GM18499 (cell line): ENCODE data around the gene LRP1.

Experiments
- ATAC-seq: cut with Tn5 transposase; IDR thresholded peaks from one replicate; pipeline ENCODE4 v1.9.1; 2021; ENCODE audit warnings: moderate number of reproducible peaks; ENCODE audit not compliant: insufficient read depth, unreplicated experiment

LRP1 gene

DNA sequence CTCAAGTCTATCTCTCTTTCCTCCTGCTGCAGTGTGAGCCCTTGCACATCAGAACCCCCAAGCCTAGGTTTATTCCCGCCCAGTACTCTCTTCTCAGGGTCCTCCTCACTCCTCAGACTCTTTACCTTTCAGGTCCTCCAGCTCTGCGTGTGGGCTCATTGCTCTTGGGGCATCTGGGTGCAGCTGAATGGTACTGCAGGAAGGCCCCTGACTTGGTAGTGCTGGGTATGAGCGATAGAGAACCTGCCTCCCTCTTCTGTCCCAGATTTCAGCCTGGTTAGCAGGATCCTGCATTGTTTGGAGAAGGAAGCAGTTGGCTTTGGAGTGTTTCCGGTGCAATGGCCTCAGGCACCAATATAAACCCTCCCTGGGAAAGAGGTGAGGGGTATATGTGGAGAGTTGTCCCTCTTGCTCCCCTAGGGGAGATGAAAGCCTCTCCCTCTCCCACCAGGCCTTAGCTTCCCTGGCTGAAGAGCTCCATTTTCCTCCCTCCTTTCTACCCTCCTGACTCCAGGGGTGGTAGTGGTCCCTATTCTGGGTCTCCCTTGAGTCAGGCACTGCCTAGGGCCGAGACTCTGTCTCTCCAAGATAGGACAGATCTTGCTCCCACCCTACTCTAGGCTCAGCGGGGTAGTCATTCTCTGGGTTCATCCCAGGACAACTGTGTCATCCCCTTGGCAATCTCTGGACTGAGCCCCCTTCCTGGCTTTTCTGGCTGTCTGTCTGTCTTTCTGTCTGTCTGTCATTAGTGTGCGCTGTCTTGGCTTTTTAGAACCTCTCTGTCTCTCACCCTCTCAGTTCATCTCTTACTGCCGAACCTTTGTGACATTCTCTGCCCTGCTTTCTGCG, 3.8 kb downstream of the LRP1 start:
- ATAC-seq: no peak

DNA sequence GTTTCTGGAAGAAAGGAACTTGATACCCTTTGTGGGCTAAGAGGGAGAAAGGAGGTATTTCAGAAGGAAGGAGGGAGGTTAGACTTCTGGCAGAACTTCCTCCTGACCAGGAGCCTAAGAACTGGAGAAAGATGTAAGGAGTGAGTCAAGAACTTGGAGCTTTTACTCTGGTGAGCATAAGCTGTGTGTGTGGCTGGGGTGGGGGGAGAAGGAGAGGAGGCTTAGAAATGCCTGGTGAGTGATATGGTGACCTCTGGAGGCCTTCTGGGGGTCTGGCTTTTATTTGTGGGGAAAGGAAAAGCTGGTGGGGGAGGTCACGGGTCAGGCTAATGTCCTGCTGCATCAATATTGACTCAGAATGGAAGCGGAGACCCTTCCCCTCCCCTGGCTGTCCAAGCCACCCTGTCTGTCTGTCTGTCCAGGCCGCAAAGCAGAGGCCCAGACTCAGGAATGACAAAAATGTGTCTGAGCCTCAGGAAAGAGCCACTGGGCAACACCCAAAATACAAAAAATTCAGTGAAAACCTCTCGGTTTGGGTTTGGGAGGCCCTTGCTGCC, 4.8 kb downstream of the LRP1 start:
- no peak for ATAC-seq

DNA sequence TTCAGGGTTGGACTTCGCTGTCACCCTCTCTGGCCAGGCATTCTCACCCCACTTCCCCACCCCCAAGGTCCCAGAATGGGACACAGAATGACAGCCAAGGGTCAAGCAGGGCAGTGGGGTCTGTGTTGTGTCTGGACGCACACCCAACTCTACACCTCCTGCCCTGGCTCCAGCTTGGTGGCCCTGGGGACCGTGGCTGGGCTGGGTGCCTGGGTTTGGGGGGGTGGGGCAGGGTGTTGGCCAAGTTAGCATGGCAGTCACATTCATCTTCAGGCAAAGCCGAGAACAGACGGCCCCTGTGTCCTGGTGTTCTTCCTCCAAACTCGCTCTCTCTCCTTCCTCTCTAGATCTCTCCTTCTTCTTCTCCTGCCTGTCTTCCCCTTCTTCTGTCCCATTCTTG, 5.6 kb downstream of the LRP1 start:
- ATAC-seq: no peak

DNA sequence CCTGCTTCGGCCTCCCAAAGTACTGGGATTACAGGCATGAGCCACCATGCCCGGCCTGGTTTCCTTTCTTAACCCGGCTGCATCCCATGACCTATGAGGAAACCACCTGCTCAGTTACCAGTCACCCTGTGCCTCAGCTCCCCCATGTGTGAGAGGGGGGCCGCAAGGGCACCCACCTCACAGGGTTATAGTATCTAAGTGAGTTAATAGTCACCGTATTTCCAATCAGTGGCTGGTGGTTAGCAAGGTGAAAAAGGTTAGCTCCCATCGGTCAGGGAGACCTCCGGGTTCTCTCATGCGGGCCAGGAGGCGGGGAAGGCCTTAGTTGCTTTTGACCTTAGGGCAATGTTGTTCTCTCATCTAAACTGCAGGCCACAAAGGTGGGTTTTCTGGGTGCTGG, 6.7 kb downstream of the LRP1 start:
- no peak for ATAC-seq

DNA sequence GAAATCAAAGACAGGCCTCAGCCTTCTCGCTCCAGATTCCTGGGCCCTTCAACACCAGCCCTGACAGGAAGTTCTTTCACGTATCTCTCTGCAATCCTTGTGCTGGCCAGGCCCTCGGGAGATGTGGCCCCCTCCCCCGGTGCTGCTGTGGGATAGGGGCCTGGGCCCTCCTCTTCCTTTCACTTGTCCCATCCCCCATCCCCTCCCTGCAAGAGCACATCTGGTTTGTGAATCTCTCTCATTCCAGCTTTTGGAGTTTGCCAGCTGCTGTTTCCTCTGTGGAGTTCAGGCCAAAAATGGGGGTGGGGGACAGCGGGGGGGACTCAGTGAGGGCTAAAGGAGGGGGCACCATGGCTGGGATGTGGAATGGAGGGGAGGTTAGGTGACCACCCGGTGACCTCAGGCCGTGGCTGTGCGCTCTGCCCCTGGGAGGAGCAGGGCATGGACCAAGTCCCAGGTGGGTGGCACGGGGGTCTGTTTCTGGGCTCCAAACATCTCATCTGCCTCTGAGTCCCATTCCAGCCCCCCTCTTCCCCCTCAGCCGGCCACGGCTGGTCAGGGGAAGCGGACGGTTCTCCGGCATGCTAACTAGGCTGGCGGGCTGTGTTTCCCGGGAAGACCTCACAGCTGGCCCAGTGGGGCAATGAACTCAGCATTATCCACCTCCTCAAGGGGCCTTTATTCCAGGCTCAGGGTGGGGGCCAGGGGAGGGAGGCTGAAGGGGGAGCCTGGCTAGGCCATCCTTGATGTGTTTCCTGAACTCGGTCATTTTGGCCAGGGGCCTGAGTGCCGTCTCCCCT, 7.4 kb downstream of the LRP1 start:
- no peak for ATAC-seq

DNA sequence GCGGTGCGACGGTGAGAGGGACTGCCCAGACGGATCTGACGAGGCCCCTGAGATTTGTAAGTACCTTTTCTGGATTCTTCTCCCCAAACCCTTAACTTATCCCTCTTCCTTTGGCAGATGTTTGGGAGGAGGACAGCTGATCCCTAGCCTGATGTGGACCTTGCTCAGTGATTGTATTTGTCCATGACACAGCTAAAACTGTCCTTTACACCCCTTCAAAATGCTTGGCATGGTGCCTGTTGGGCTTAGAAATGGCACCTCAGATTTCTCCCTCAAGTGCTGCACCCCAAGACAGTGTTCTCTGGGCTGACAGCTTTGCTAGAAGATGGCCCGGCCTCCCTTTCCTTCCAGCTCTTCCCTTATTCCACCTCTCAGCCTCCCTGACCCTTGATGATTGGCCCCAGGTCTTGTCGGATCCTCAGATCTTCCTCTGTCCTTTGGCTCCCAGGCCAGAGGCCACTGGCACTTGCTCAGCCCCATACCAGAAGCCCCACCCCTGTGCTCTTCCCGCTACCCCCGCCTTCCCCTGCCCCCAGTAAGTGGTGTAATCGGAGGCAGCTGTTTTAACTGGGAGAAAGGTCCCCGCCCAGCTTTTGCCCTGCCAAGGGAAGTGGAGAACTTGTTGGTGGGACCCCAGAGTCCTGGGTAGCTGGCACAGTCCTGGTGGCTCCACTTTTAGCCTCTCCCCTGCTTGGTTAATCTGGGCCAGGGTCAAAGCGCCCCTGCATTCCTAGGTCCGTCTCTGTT, 10.4 kb downstream of the LRP1 start:
- ATAC-seq: no peak

DNA sequence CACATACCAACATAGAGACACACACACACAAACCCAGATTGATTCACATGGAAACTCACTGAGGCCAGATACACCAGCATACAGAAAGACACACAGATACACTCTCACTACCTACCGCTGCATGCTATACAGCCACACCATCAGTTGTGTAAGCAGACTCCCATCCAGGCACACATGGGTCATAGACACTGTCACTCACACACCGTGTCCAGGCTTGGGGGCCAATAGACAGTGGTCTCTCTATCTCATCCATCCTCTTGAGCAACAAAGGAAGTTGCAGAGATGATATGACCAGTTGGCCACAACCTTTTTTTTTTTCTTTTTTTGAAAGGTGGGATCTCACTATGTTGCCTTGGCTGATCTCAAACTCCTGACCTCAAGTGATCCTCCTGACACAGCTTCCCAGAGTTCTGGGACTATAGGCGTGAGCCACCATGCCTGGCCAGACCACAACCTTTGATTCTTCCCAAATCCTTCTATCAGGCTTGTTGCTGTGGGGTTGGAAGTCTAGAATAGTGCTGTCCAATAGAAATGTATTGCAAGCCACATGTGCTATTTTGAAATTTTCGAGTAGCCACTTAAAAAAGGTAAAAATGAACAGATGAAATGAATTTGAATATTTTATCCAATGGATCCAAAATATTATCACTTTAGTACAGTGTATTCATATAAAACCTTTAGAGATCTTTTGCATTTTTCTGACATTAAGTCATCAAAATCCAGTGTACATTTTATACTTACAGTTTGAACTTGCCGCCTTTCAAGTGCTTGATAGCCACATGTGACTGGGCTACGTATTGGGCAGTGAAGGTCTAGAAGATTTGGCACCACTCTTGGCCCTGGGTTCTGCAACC, 11.7 kb downstream of the LRP1 start:
- no peak for ATAC-seq

DNA sequence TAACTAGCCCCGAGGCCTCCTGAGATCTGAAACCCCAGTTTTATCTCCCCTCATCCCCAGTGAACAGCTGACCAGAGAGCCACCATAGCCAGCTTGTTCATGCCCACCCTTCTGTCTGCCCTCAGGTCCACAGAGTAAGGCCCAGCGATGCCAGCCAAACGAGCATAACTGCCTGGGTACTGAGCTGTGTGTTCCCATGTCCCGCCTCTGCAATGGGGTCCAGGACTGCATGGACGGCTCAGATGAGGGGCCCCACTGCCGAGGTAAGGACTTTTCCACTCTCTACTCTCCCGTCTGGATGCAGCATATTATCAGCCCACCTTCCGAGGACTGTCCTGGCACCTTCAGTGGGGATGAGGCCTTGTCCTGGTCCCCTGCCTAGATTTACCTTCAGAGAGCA, 13.0 kb downstream of the LRP1 start:
- ATAC-seq: no peak

DNA sequence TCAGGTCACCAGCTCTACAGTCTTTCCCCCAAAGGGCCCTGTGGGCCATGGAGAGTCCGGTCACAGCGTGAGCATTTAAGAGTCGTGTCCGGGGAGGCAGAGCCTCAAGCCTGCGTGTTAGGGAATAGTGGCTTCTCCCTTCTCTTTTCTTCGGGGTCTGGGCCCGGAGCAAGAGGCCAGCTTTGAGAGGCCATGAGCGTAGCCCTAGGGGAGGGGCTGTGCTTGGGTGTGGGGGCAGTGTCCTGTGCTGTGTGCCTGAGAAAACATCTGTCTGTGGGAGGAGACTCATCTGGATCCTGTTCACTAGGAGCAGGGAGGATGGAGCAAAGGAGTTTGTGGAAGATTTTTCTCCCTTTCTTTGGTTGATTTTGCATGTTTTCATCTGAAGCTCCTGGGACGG, 13.8 kb downstream of the LRP1 start:
- no peak for ATAC-seq

DNA sequence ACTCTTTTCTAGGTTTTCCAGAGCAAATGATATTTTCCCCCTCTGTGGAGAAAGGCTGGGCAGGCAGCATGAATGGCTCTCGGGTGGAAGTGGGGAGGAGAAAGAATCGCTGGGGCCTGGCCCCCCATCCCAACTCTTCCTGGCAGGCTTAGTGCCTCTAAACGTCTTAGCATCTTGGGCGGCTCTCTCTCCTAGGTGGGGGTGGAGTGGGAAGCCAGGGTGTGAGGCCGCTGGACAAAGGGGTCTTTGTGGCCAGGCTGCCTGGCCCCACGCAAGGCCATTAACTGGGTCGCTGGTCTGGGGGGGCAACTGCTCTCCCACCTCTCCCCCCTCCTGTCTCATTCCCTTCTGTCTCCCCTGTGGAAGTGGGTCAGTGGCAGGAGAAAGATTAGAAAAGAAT, 14.4 kb downstream of the LRP1 start:
- no peak for ATAC-seq

DNA sequence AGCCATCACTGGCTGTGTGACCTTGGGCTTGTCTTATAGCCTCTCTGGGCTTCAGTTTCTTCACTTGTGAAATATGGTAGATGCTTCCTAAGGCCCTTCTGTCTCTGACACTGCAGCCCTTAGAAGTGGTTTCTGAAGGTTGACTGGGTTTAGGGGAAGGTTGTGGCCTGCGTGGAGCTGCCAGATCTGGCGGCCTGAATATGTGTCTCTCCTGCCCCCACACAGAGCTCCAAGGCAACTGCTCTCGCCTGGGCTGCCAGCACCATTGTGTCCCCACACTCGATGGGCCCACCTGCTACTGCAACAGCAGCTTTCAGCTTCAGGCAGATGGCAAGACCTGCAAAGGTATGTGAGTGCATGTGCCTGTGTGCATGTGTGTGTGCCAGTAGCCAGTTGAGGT, 15.2 kb downstream of the LRP1 start:
- no peak for ATAC-seq

DNA sequence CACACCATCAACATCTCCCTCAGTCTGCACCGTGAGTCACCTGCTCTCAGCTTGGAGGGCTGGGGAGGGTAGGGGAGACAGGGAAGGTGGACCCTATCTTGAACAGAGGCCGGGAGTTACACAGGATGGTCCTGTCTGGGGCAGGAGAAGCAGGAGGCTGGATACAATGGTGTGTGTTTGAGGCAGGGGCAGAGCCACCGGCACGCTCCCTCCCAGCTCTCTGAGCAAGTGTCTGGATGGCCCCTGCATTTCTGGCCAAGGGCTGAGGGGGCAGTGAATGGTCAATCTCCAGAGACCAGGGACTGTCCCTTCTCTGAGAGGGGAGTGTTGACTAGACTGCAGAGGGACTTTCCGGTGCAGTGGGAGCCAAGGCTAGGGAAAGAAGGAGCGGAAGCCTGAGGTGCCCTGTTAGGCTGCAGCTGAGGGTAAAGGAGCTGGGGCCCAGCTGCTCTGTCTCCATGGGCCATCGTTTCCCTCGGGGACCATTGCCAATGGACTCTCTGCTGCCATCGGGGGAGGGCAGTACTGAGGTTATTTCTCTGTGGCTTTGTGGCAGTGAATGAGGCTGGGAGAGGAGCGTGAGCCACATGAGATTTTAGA, 17.3 kb downstream of the LRP1 start:
- no peak for ATAC-seq

DNA sequence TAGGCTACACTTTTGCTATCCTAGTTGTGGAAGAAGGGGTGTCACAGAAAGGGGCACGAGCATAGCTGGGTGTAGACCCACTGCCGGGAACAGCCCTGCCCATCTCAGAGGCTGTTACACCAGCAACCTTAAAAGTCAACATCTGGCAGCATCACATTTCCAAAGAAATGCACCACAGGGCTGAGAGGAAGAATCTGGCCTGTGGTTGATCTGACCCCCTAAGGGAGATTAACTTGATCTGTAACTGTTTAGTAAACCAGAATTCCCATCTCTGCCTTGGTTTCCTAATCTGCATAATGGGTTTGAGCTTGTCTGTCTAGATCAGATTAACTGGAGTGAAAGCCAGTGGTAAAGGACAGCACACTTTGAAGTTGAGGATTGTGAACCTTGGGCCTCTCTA, 17.8 kb downstream of the LRP1 start:
- ATAC-seq: no peak

DNA sequence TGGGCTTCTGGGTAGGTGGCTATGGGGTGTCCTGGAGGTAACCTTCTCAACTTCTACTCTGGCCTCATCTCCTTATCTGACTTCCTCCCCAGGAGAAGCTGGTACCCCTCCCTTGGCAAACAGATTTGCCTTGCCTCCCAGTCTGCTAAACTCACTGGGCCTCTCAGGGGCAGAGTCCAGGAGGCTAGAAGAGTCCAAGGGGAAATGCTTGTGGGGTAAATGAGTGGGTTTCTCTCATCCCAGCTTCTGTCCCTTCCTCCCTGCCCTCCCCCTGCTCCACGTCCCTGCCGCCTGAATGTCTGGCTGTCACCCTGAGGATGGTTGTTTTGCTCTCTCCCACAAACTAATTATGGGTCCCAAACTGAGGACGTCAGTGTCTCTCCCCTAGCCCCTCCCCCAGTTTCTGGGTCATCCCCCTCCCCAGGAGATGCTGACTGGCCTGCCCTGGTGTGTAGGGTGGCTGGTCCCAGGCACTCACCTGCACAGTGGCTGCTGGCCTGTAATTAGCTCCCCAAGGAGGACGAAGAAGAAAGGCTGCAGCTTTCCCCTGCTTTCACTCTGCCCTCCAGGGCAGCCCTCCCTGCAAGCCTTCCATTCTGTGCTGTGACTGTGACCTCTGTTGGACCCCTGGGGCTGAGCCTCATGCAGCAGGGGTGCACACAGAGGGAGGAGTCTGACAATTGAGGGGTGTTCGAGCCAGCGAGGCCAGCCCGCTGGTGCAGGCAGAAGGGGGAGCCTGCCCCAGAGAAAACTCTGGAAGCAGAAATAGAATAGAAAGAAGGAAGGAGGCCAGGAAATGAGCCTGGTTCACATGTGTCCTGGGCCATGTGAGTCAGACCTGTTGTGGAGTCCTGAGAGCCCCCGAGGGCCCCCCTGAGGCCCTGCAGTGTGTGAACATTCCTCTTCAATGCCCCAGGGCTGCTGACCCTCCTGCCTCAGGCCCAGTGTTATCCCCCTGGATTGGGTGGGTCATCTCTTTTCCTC, 19.0 kb downstream of the LRP1 start, which contains the start of gene LRP1-AS:
TSS of gene LRP1-AS (minus strand) at position 659 of the 984 bp plus-strand sequence.
- no peak for ATAC-seq

DNA sequence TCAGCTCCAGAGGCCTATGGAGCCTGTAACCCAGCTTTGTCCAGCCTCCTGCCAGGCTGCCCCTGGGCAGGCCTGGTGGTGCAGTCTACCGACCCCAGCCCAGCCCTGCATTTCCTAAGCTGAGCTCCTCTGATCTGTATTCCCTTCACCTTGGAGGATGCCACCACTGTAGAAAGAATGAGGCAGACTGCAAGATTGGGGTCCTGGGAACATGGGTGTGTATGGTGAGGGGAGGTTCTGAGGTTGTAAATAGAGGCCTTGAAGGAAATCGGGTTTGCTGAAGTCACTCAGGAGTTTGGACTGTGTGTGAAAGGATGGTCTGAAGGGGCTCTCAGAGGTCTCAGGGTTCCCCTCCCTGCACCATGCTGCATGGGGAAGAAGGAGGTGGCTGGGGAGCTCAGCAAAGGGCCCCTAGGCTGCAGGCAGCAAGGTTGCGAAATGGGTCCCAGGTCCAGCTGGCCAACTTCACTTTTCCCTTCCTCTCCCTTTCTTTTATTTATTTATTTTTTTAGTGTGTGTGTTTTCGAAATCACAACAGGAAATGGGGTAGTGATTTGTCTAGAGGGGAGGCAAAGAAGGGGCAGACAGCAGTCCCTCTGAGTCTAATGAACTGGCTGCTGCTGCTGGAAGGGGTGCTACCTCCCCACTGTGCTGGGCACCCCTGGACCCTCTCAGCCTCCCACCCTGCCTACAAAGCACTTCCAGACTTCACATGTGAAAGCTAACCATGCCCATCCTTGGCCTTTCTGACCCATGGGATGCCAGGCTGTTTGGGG, 20.4 kb downstream of the LRP1 start:
- no peak for ATAC-seq

DNA sequence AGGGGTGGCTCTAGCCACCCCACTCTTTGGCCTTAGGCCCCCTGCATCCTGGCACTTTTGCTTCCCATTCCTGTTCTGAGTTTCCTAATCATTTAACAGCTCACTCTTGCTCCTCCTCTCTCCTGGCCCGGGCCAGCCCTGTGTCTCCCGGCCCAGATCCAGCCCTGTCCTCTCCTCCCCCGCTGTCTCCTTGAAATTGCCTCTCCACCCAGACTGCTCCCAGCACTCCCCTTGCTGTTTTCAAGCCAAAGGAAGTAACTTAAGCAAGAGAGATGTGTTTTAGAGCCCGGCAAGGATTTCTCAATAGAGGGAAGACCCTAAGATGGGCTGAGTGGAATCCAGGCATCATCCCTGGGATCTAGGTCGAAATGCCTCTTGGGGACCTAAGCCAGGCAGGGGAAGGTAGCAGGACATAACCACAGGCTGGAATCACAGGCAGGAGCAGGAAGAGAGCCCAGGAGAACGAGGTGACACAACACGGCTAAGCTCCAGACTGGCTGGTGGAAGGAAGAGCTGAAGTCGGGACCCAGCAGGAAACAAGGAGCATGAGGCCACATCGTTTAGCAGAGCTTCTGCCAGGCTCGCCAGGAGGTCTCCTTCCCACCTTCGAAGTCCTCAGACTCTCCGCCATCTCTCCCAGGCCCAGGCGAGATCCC, 21.1 kb downstream of the LRP1 start:
- ATAC-seq: no peak
